Measurements from ENCODE around the gene RAE1. TPM values are rescaled to one million over a fixed set of nuclear protein-coding genes. Genes with fewer than 3 reads are reported as not detected.
A peak's percentile ranks its signal among the peaks of the same experiment; 100 is the strongest.
"Not testable (repeated sequence)": the region's sequence is repeated elsewhere in the genome, so short reads cannot be mapped to it uniquely, and the experiment has no call there.

RAE1 gene
- total RNA-seq, 1 donor from 2014 or later, result 33.0 TPM

- no peak for DNase-seq (ENCODE audit: extremely low read depth, low read depth, low spot score)
Observed at GRCh38 chr20:57326667-57327455, 24.2 kb upstream of the RAE1 start.

- no peak for DNase-seq (ENCODE audit: extremely low read depth, low read depth, low spot score)
Observed at GRCh38 chr20:57327820-57328219, 23.2 kb upstream of the RAE1 start.

GRCh38 chr20:57329608-57330221, 21.3 kb upstream of the RAE1 start, which contains the start of gene SPO11:
SPO11 (plus strand) TSS chr20:57329803; CDS start chr20:57329868, 65 bp downstream.
- DNase-seq (ENCODE audit: extremely low read depth, low read depth, low spot score), result no peak

GRCh38 chr20:57330998-57331397, 20.1 kb upstream of the RAE1 start:
- DNase-seq (ENCODE audit: extremely low read depth, low read depth, low spot score), result no peak

- DNase-seq (ENCODE audit: extremely low read depth, low read depth, low spot score), result no peak
Observed at GRCh38 chr20:57332105-57333089, 18.7 kb upstream of the RAE1 start.

GRCh38 chr20:57335392-57335791, 15.7 kb upstream of the RAE1 start:
- no peak for DNase-seq (ENCODE audit: extremely low read depth, low read depth, low spot score)

GRCh38 chr20:57341663-57342062, 9.4 kb upstream of the RAE1 start:
- DNase-seq (ENCODE audit: extremely low read depth, low read depth, low spot score), result no peak

- no peak for DNase-seq (ENCODE audit: extremely low read depth, low read depth, low spot score)
Observed at GRCh38 chr20:57342829-57343228, 8.2 kb upstream of the RAE1 start.

GRCh38 chr20:57346477-57346876, 4.6 kb upstream of the RAE1 start:
- peak; percentile 51 for DNase-seq (ENCODE audit: extremely low read depth, low read depth, low spot score)

- no peak for DNase-seq (ENCODE audit: extremely low read depth, low read depth, low spot score)
Observed at GRCh38 chr20:57347393-57347792, 3.7 kb upstream of the RAE1 start.

- DNase-seq (ENCODE audit: extremely low read depth, low read depth, low spot score), result not testable (repeated sequence)
Observed at GRCh38 chr20:57348200-57348921, 2.7 kb upstream of the RAE1 start.

- not testable (repeated sequence) for DNase-seq (ENCODE audit: extremely low read depth, low read depth, low spot score)
Observed at GRCh38 chr20:57348922-57349574, 2.0 kb upstream of the RAE1 start.

- DNase-seq (ENCODE audit: extremely low read depth, low read depth, low spot score), result no peak
Observed at GRCh38 chr20:57350081-57350710, 859 bp upstream of the RAE1 start.

GRCh38 chr20:57350726-57351041, 371 bp upstream of the RAE1 start:
- DNase-seq (ENCODE audit: extremely low read depth, low read depth, low spot score), result not testable (repeated sequence)

- DNase-seq (ENCODE audit: extremely low read depth, low read depth, low spot score), result no peak
Observed at GRCh38 chr20:57352305-57352704, 1.2 kb downstream of the RAE1 start.

- DNase-seq (ENCODE audit: extremely low read depth, low read depth, low spot score), result no peak
Observed at GRCh38 chr20:57353351-57353750, 2.3 kb downstream of the RAE1 start.

- no peak for DNase-seq (ENCODE audit: extremely low read depth, low read depth, low spot score)
Observed at GRCh38 chr20:57361517-57361916, 10.5 kb downstream of the RAE1 start.

- DNase-seq (ENCODE audit: extremely low read depth, low read depth, low spot score), result no peak
Observed at GRCh38 chr20:57364451-57364850, 13.4 kb downstream of the RAE1 start.

- no peak for DNase-seq (ENCODE audit: extremely low read depth, low read depth, low spot score)
Observed at GRCh38 chr20:57369596-57369995, 18.5 kb downstream of the RAE1 start.

GRCh38 chr20:57370316-57370715, 19.3 kb downstream of the RAE1 start:
- no peak for DNase-seq (ENCODE audit: extremely low read depth, low read depth, low spot score)
